Liver (tissue), 9 donors: ENCODE data around the gene CCDC186. TPM values are rescaled to one million over a fixed set of nuclear protein-coding genes. Genes with fewer than 3 reads are reported as not detected.
A peak's percentile ranks its signal among the peaks of the same experiment; 100 is the strongest.

Experiments used
- DNase-seq: peaks from one replicate; pipeline ENCODE4 v3.0.0-alpha.2; 2017; ENCODE audit warnings: low spot score
- H3K27ac ChIP-seq, 2 donors: one replicate each; pipeline ENCODE4 v1.7.0; 2013; ENCODE audit warnings: inconsistent platforms in 2 of 2, low read length in 2 of 2, control low read depth in 1 of 2, low read depth in 1 of 2, mild to moderate bottlenecking in 1 of 2
- H3K27me3 ChIP-seq, 4 donors: one replicate each; pipeline versions ENCODE4 v1.6.1 to v1.7.0; 2013; ENCODE audit warnings: low read length in 3 of 4, inconsistent platforms in 1 of 4, mild to moderate bottlenecking in 1 of 4, moderate library complexity in 1 of 4; ENCODE audit not compliant: control insufficient read depth in 4 of 4, insufficient read depth in 4 of 4
- H3K36me3 ChIP-seq, 4 donors: one replicate each; pipeline versions ENCODE4 v1.6.1 to v1.7.0; 2013; ENCODE audit warnings: low read length in 3 of 4, mild to moderate bottlenecking in 3 of 4, low read depth in 1 of 4, moderate library complexity in 1 of 4; ENCODE audit not compliant: control insufficient read depth in 4 of 4, insufficient read depth in 3 of 4
- H3K4me1 ChIP-seq, 4 donors: one replicate each; pipeline versions ENCODE4 v1.6.1 to v1.7.0; 2013; ENCODE audit warnings: low read length in 3 of 4, mild to moderate bottlenecking in 3 of 4, moderate library complexity in 1 of 4; ENCODE audit not compliant: control insufficient read depth in 4 of 4, insufficient read depth in 4 of 4
- H3K4me3 ChIP-seq, 3 donors: one replicate each; pipeline versions ENCODE4 v1.6.1 to v1.7.0; 2013; ENCODE audit warnings: low read length in 3 of 3, control low read depth in 1 of 3, low read depth in 1 of 3, mild to moderate bottlenecking in 1 of 3
- H3K9ac ChIP-seq, 2 donors: one replicate each; pipeline ENCODE4 v1.7.0; 2013; ENCODE audit warnings: low read length in 2 of 2, mild to moderate bottlenecking in 2 of 2, moderate library complexity in 2 of 2, control low read depth in 1 of 2, low read depth in 1 of 2
- H3K9me3 ChIP-seq, 4 donors: one replicate each; pipeline versions ENCODE4 v1.6.1 to v1.7.0; 2013; ENCODE audit warnings: low read length in 3 of 4; ENCODE audit not compliant: control insufficient read depth in 4 of 4
- FOXA1 ChIP-seq: IDR thresholded peaks from 2 replicates; pipeline ENCODE4 v1.6.1; 2016; ENCODE audit warnings: antibody characterized with exemption
- FOXA2 ChIP-seq: IDR thresholded peaks from 2 replicates; pipeline ENCODE4 v1.6.1; 2016; ENCODE audit warnings: antibody characterized with exemption
- GABPA ChIP-seq, 2 donors: IDR thresholded peaks in 1 of 2; conservative IDR thresholded peaks in 1 of 2; 2 replicates each; pipeline ENCODE4 v1.6.1; 2016; ENCODE audit warnings: antibody characterized with exemption in 2 of 2, mild to moderate bottlenecking in 1 of 2, moderate library complexity in 1 of 2
- HNF4A ChIP-seq, 2 donors: conservative IDR thresholded peaks; 2 replicates each; pipeline ENCODE4 v1.6.1; 2016; ENCODE audit warnings: antibody characterized with exemption in 2 of 2, mild to moderate bottlenecking in 2 of 2
- HNF4G ChIP-seq: IDR thresholded peaks from 2 replicates; pipeline ENCODE4 v1.6.1; 2016; ENCODE audit warnings: antibody characterized with exemption
- JUND ChIP-seq, 2 donors: IDR thresholded peaks; 2 replicates each; pipeline ENCODE4 v1.6.1; 2016; ENCODE audit warnings: antibody characterized with exemption in 2 of 2
- RAD21 ChIP-seq, 2 donors: IDR thresholded peaks; 2 replicates each; pipeline ENCODE4 v1.6.1; 2016; ENCODE audit warnings: antibody characterized with exemption in 2 of 2, mild to moderate bottlenecking in 2 of 2
- RXRA ChIP-seq, 2 donors: IDR thresholded peaks; 2 replicates each; pipeline ENCODE4 v1.6.1; 2017 to 2018; ENCODE audit warnings: antibody characterized with exemption in 2 of 2, mild to moderate bottlenecking in 1 of 2
- SP1 ChIP-seq: IDR thresholded peaks from 2 replicates; pipeline ENCODE4 v1.6.1; 2018; ENCODE audit warnings: antibody characterized with exemption, mild to moderate bottlenecking
- YY1 ChIP-seq: IDR thresholded peaks from 2 replicates; pipeline ENCODE4 v1.6.1; 2016; ENCODE audit warnings: antibody characterized with exemption, mild to moderate bottlenecking
- WGBS: extraction: QIAGEN DNeasy Blood & Tissue Kit; methylation state at CpG from one replicate; pipeline ENCODE4 v1.1.7; 2013; 5-methylcytosine and 5-hydroxymethylcytosine counted together
- polyA plus RNA-seq, 2 donors: library from polyadenylated mRNA; stranded (reverse) in 1 of 2; unstranded in 1 of 2; fragments of 200-250 nt in 1 of 2; fragments of >200 nt in 1 of 2; fragmentation: Nextera tagmentation in 1 of 2; extraction: Ambion mirVana in 1 of 2; gene quantifications; one replicate each; pipeline versions ENCODE4 v1.2.1 to v1.2.3, GENCODE V29; 2013 to 2015
- total RNA-seq, 2 donors: library from RNA; depleted of rRNA; stranded (reverse); fragments of >200 nt; gene quantifications; one replicate each; pipeline ENCODE4 v1.2.3, GENCODE V29; 2014
- TF ChIP-seq, protein P1 (sequence below): fragments of 150-350 bp; IDR thresholded peaks from 2 replicates; pipeline ENCODE4 v1.5.1; 2017; ENCODE audit warnings: improper control_type of control experiment, low read depth, low read length; ENCODE audit not compliant: missing input control
- TF ChIP-seq, protein P2 (sequence below): IDR thresholded peaks from 2 replicates; pipeline ENCODE4 v1.6.1; 2016; ENCODE audit warnings: antibody characterized with exemption
- TF ChIP-seq, protein P3 (sequence below): IDR thresholded peaks from 2 replicates; pipeline ENCODE4 v1.6.1; 2016; ENCODE audit warnings: antibody characterized with exemption
- TF ChIP-seq, protein P4 (sequence below): IDR thresholded peaks from 2 replicates; pipeline ENCODE4 v1.6.1; 2016; ENCODE audit warnings: antibody characterized with exemption
- donor health status: healthy.
- donor health status: healthy.
- donor health status: healthy.
- donor health status: healthy.
- donor health status: healthy.

CCDC186 gene
- total and polyA plus RNA-seq, 4 donors, result 1.9 to 11.6 (median 6.1) TPM

DNA sequence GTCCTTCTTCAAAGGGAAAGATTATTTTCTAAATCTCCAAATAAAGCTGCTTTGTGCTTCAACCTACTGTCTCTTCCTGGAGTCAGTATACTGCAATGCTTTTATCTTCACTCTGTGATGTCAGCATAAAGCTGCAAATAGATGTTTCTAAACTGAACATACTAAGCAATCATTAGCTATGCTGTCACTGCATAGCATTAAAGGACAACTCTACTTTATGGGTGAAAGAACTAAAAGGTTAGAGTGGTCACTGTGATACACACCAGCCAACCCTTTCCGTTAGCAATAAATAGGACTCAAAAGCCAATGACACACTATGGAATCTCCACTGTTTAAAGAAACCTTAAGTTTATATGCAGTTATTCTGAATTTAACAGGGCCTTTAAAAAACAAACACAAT is 1.8 kb downstream of the CCDC186 start:
- Histone ChIP-seq H3K4me1 (peaks cover 0 to 16% (median 8%) of the 10 kb centered on the region in 4 donors), H3K4me3 (peak overlapping the region in 1 of 3 donors; percentile 89), H3K9me3 (peaks cover 2 to 6% (median 3%) of the 10 kb centered on the region in 4 donors), H3K27ac (no peak overlapping the region), H3K9ac (peak overlapping the region in 1 of 2 donors; percentile 77), H3K36me3 (no peaks in the 10 kb centered on the region), H3K27me3 (no peaks in the 10 kb centered on the region)
- 53% methylated on average over 1 of the region's 1 CpG for WGBS
- DNase-seq, result no peak
- TF ChIP-seq GABPA (IDR thresholded peaks at IDR 0.05 in 1 of 2, conservative IDR thresholded peaks at IDR 0.05 in 1 of 2), result no peak
- no peak for TF ChIP-seq JUND (IDR thresholded peaks at IDR 0.05)
- no peak for TF ChIP-seq RAD21 (IDR thresholded peaks at IDR 0.05)
- no peak for TF ChIP-seq FOXA1
- no peak for TF ChIP-seq RXRA (IDR thresholded peaks at IDR 0.05)
- TF ChIP-seq, protein P1, sequence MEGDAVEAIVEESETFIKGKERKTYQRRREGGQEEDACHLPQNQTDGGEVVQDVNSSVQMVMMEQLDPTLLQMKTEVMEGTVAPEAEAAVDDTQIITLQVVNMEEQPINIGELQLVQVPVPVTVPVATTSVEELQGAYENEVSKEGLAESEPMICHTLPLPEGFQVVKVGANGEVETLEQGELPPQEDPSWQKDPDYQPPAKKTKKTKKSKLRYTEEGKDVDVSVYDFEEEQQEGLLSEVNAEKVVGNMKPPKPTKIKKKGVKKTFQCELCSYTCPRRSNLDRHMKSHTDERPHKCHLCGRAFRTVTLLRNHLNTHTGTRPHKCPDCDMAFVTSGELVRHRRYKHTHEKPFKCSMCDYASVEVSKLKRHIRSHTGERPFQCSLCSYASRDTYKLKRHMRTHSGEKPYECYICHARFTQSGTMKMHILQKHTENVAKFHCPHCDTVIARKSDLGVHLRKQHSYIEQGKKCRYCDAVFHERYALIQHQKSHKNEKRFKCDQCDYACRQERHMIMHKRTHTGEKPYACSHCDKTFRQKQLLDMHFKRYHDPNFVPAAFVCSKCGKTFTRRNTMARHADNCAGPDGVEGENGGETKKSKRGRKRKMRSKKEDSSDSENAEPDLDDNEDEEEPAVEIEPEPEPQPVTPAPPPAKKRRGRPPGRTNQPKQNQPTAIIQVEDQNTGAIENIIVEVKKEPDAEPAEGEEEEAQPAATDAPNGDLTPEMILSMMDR, result no peak
- no peak for TF ChIP-seq HNF4G
- no peak for TF ChIP-seq HNF4A (conservative IDR thresholded peaks at IDR 0.05)
- TF ChIP-seq YY1, result no peak
- TF ChIP-seq, protein P2, sequence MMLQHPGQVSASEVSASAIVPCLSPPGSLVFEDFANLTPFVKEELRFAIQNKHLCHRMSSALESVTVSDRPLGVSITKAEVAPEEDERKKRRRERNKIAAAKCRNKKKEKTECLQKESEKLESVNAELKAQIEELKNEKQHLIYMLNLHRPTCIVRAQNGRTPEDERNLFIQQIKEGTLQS, result no peak

DNA sequence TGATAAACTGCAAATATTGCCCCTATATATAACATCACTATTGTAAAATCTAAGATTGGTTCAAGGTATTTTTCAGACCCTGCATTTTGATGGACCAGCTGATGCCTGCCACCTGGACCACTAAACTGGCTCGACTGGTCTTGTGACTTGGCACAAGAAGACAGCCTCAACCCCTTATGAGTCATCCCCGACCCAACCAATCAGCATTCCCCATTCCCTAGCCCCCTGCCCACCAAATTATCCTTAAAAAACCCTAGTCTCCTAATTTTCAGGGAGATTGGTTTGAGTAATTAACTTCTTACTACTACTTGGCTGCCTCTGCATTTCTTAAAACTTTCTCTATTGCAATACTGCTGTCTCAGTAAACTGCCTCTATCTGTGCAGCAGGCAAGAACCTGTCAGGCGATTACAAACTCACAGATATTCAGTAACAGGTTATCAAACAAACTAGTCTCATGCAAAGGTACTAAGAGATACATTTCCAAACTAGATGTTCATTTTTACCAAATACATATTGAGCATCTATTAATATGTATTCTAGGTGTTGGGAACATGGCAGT is 5.5 kb downstream of the CCDC186 start:
- Histone ChIP-seq H3K4me1 (peaks cover 0 to 13% (median 8%) of the 10 kb centered on the region in 4 donors), H3K4me3 (no peak overlapping the region), H3K9me3 (peaks cover 2 to 6% (median 3%) of the 10 kb centered on the region in 4 donors), H3K27ac (no peak overlapping the region), H3K27me3 (no peaks in the 10 kb centered on the region), H3K9ac (no peak overlapping the region), H3K36me3 (no peaks in the 10 kb centered on the region)
- DNase-seq, result no peak
- TF ChIP-seq RXRA (IDR thresholded peaks at IDR 0.05), result no peak
- TF ChIP-seq YY1, result no peak
- TF ChIP-seq HNF4G, result no peak
- TF ChIP-seq FOXA2, result no peak
- TF ChIP-seq, protein P2, result no peak
- TF ChIP-seq, protein P3, sequence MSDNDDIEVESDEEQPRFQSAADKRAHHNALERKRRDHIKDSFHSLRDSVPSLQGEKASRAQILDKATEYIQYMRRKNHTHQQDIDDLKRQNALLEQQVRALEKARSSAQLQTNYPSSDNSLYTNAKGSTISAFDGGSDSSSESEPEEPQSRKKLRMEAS, result no peak
- TF ChIP-seq GABPA (IDR thresholded peaks at IDR 0.05 in 1 of 2, conservative IDR thresholded peaks at IDR 0.05 in 1 of 2), result no peak
- 95% methylated on average over 3 of the region's 3 CpGs for WGBS

DNA sequence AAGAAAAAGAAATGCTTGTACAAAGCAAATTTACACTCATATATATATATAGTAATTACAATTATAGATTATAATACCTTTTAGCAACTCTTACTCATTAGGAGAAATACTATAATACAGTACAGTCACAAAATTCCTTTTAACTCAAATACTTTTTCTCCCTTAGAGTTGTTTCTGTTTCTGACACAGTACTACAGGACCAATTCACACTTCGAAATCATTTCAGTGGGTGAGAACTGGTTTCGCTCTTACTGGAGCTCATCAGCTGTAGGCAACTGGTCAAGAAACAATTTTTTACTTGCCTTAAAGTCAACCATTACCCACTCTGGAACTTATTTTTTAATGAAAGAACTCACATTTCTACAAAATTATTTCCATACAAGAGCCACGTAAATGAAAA is 6.0 kb downstream of the CCDC186 start:
- H3K36me3 ChIP-seq, result no peaks in the 10 kb centered on the region
- no peaks in the 10 kb centered on the region for H3K27me3 ChIP-seq
- peaks cover 2 to 6% (median 3%) of the 10 kb centered on the region in 4 donors for H3K9me3 ChIP-seq
- peaks cover 0 to 9% (median 8%) of the 10 kb centered on the region in 4 donors for H3K4me1 ChIP-seq
- H3K27ac ChIP-seq, result no peak overlapping the region
- H3K4me3 ChIP-seq, result no peak overlapping the region
- H3K9ac ChIP-seq, result no peak overlapping the region
- no peak for TF ChIP-seq JUND (IDR thresholded peaks at IDR 0.05)
- no peak for TF ChIP-seq FOXA2
- TF ChIP-seq RXRA (IDR thresholded peaks at IDR 0.05), result no peak
- TF ChIP-seq, protein P1, result no peak
- no peak for TF ChIP-seq SP1
- no peak for TF ChIP-seq RAD21 (IDR thresholded peaks at IDR 0.05)
- TF ChIP-seq, protein P2, result no peak
- TF ChIP-seq, protein P3, result no peak
- TF ChIP-seq, protein P4, sequence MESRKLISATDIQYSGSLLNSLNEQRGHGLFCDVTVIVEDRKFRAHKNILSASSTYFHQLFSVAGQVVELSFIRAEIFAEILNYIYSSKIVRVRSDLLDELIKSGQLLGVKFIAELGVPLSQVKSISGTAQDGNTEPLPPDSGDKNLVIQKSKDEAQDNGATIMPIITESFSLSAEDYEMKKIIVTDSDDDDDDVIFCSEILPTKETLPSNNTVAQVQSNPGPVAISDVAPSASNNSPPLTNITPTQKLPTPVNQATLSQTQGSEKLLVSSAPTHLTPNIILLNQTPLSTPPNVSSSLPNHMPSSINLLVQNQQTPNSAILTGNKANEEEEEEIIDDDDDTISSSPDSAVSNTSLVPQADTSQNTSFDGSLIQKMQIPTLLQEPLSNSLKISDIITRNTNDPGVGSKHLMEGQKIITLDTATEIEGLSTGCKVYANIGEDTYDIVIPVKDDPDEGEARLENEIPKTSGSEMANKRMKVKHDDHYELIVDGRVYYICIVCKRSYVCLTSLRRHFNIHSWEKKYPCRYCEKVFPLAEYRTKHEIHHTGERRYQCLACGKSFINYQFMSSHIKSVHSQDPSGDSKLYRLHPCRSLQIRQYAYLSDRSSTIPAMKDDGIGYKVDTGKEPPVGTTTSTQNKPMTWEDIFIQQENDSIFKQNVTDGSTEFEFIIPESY, result no peak
- no peak for TF ChIP-seq YY1
- no peak for TF ChIP-seq FOXA1
- no peak for TF ChIP-seq HNF4G
- no peak for DNase-seq
- 91% methylated on average over 3 of the region's 3 CpGs for WGBS
